CD14-positive monocyte (primary cell): Measurements from ENCODE around the gene CRCP. TPM values are rescaled to one million over a fixed set of nuclear protein-coding genes. Genes with fewer than 3 reads are reported as not detected.
"Not testable (repeated sequence)": the region's sequence is repeated elsewhere in the genome, so short reads cannot be mapped to it uniquely, and the experiment has no call there.

Experiments
- DNase-seq, 3 donors: peaks; one replicate each; pipeline ENCODE4 v3.0.0-alpha.2; 2011 to 2022
- H2AFZ ChIP-seq: 2 replicates; pipeline ENCODE4 v1.6.0; 2012; ENCODE audit warnings: mild to moderate bottlenecking, low read depth, low read length, inconsistent platforms; ENCODE audit not compliant: insufficient read depth, poor library complexity, severe bottlenecking
- H3K27ac ChIP-seq, 2 donors: 1 replicate in 1 of 2; 2 replicates in 1 of 2; pipeline ENCODE4 v1.5.1; 2012 to 2013; ENCODE audit warnings: low read length in 2 of 2, control low read depth in 1 of 2, inconsistent platforms in 1 of 2, low read depth in 1 of 2, mild to moderate bottlenecking in 1 of 2
- H3K27me3 ChIP-seq, 2 donors: one replicate each; pipeline versions ENCODE4 v1.6.0 to v1.6.1; 2011 to 2013; ENCODE audit warnings: low read length in 2 of 2; ENCODE audit not compliant: control insufficient read depth in 2 of 2, insufficient read depth in 2 of 2
- H3K36me3 ChIP-seq, 2 donors: replicated peaks in 1 of 2; 1 replicate in 1 of 2; 2 replicates in 1 of 2; pipeline versions ENCODE4 v1.5.1 to v1.6.1; 2012 to 2013; ENCODE audit warnings: low read length in 2 of 2, control low read depth in 1 of 2, inconsistent platforms in 1 of 2, mild to moderate bottlenecking in 1 of 2; ENCODE audit not compliant: insufficient read depth in 2 of 2, control insufficient read depth in 1 of 2
- H3K4me1 ChIP-seq, 2 donors: 1 replicate in 1 of 2; 2 replicates in 1 of 2; pipeline versions ENCODE4 v1.5.1 to v1.6.1; 2012 to 2013; ENCODE audit warnings: low read length in 2 of 2, control low read depth in 1 of 2, inconsistent platforms in 1 of 2, mild to moderate bottlenecking in 1 of 2, moderate library complexity in 1 of 2; ENCODE audit not compliant: insufficient read depth in 2 of 2, control insufficient read depth in 1 of 2
- H3K4me2 ChIP-seq: replicated peaks from 2 replicates; pipeline ENCODE3; 2012; ENCODE audit warnings: low read length, moderate library complexity, mild to moderate bottlenecking; ENCODE audit not compliant: poor library complexity, severe bottlenecking; ENCODE audit errors: extremely low read depth
- H3K4me3 ChIP-seq, 3 experiments: fragments of 200-600 bp in 1 of 3; sonication (generic) in 1 of 3; replicated peaks in 1 of 3; 1 replicate in 2 of 3; 2 replicates in 1 of 3; pipeline ENCODE4 v1.5.1; 2011 to 2013; ENCODE audit warnings: low read length in 3 of 3, mild to moderate bottlenecking in 3 of 3, control low read depth in 2 of 3, low read depth in 2 of 3, inconsistent platforms in 1 of 3, moderate library complexity in 1 of 3
- H3K79me2 ChIP-seq: 2 replicates; pipeline ENCODE4 v1.6.0; 2012; ENCODE audit warnings: mild to moderate bottlenecking, control low read depth, inconsistent platforms, low read length, moderate library complexity; ENCODE audit not compliant: insufficient read depth
- H3K9ac ChIP-seq: 2 replicates; pipeline ENCODE4 v1.6.0; 2017; ENCODE audit warnings: low read length, mild to moderate bottlenecking; ENCODE audit not compliant: insufficient read depth, poor library complexity, severe bottlenecking
- H3K9me3 ChIP-seq, 2 donors: replicated peaks in 1 of 2; 1 replicate in 1 of 2; 2 replicates in 1 of 2; pipeline versions ENCODE4 v1.5.1 to v1.6.1; 2012 to 2013; ENCODE audit warnings: low read length in 2 of 2, control low read depth in 1 of 2; ENCODE audit not compliant: control insufficient read depth in 1 of 2, insufficient read depth in 1 of 2
- H4K20me1 ChIP-seq: 2 replicates; pipeline ENCODE4 v1.6.0; 2012; ENCODE audit warnings: mild to moderate bottlenecking, low read length, control low read depth, moderate library complexity; ENCODE audit not compliant: insufficient read depth
- H3K27ac Mint-ChIP-seq, 7 donors: one replicate each; pipeline ENCODE4 v1.8.0; 2020; ENCODE audit warnings: mild to moderate bottlenecking in 7 of 7, mixed read lengths in 7 of 7, moderate library complexity in 6 of 7, inconsistent platforms in 2 of 7
- H3K27me3 Mint-ChIP-seq, 3 donors: one replicate each; pipeline ENCODE4 v1.8.0; 2021 to 2022; ENCODE audit warnings: low read depth in 3 of 3, mild to moderate bottlenecking in 3 of 3, mixed read lengths in 3 of 3, moderate library complexity in 3 of 3, inconsistent platforms in 1 of 3
- H3K36me3 Mint-ChIP-seq, 2 donors: one replicate each; pipeline ENCODE4 v1.8.0; 2020; ENCODE audit warnings: mixed read lengths in 2 of 2, inconsistent platforms in 1 of 2, mild to moderate bottlenecking in 1 of 2
- H3K4me1 Mint-ChIP-seq: one replicate; pipeline ENCODE4 v1.8.0; 2020; ENCODE audit warnings: mild to moderate bottlenecking, mixed read lengths
- H3K4me3 Mint-ChIP-seq, 2 donors: one replicate each; pipeline ENCODE4 v1.8.0; 2020; ENCODE audit warnings: mild to moderate bottlenecking in 2 of 2, mixed read lengths in 2 of 2, moderate library complexity in 1 of 2
- H3K9me3 Mint-ChIP-seq, 7 donors: one replicate each; pipeline ENCODE4 v1.8.0; 2020 to 2022; ENCODE audit warnings: mixed read lengths in 7 of 7, mild to moderate bottlenecking in 6 of 7, moderate library complexity in 6 of 7, inconsistent platforms in 2 of 7
- WGBS: methylation state at CpG from one replicate; pipeline ENCODE4 v1.1.5; 2013; ENCODE audit warnings: missing lambda C conversion rate; ENCODE audit not compliant: insufficient coverage; 5-methylcytosine and 5-hydroxymethylcytosine counted together
- intact Hi-C, 2 donors: fragments of 100-400 bp; cut with micrococcal nuclease; formaldehyde crosslinking; loops; one replicate each; pipeline versions ENCODE4 v1.15.0 to v1.15.1; 2023
- polyA plus RNA-seq, 3 donors: library from polyadenylated mRNA; depleted of rRNA in 1 of 3; unstranded in 2 of 3; stranded (reverse) in 1 of 3; fragments of 300-500 nt in 2 of 3; fragments of >200 nt in 1 of 3; fragmentation: Illumina TruSeq in 2 of 3; gene quantifications; 1 replicate in 2 of 3; 2 replicates in 1 of 3; pipeline ENCODE4 v1.2.3, GENCODE V29; 2012 to 2021
- TF ChIP-seq, protein P1 (sequence below): fragments of 200-600 bp; IDR thresholded peaks from one replicate; pipeline ENCODE4 v1.8.0; 2022; ENCODE audit warnings: antibody characterized with exemption, mild to moderate bottlenecking

The CRCP gene
- polyA plus RNA-seq, 3 donors: 14.0 to 19.9 (median 15.5) TPM

DNA sequence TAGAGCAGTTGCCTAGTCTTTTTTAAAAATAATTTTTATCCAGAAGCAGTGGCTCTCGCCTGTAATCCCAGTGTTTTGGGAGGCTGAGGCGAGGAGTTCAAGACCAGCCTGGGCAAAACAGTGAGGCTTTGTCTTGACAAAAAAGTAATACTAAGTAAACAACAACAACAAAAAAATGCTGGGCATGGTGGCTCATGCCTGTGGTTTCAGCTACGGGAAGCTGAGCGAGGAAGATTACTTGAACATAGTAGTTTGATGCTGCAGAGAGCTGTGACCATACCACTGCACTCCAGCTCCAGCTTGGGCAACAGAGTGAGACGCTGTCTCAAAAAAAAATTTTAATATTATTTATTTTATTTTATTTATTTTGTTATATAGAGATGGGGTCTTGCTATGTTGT is 59.2 kb downstream of the CRCP start:
- no peak overlapping the region for H3K9ac ChIP-seq
- no peak for DNase-seq
- peaks cover 0 to 6% of the 10 kb centered on the region in 2 donors for H3K9me3 ChIP-seq
- Mint-ChIP-seq H3K36me3 (no peaks in the 10 kb centered on the region), H3K4me3 (no peak overlapping the region), H3K27me3 (peaks cover 3 to 4% (median 3%) of the 10 kb centered on the region in 3 donors), H3K27ac (no peak overlapping the region), H3K9me3 (peaks cover 0 to 11% (median 7%) of the 10 kb centered on the region in 7 donors), H3K4me1 (no peaks in the 10 kb centered on the region)
- H2AFZ ChIP-seq: no peak overlapping the region
- WGBS: 100% methylated on average over 1 of the region's 5 CpGs
- H3K4me3 ChIP-seq: no peak overlapping the region
- no peak overlapping the region for H3K4me2 ChIP-seq
- no peaks in the 10 kb centered on the region for H3K27me3 ChIP-seq
- no peaks in the 10 kb centered on the region for H3K79me2 ChIP-seq
- no peaks in the 10 kb centered on the region for H3K4me1 ChIP-seq
- no peaks in the 10 kb centered on the region for H3K36me3 ChIP-seq
- no peak overlapping the region for H3K27ac ChIP-seq
- no peaks in the 10 kb centered on the region for H4K20me1 ChIP-seq
- intact Hi-C loops: no loop called here
- TF ChIP-seq, protein P1, sequence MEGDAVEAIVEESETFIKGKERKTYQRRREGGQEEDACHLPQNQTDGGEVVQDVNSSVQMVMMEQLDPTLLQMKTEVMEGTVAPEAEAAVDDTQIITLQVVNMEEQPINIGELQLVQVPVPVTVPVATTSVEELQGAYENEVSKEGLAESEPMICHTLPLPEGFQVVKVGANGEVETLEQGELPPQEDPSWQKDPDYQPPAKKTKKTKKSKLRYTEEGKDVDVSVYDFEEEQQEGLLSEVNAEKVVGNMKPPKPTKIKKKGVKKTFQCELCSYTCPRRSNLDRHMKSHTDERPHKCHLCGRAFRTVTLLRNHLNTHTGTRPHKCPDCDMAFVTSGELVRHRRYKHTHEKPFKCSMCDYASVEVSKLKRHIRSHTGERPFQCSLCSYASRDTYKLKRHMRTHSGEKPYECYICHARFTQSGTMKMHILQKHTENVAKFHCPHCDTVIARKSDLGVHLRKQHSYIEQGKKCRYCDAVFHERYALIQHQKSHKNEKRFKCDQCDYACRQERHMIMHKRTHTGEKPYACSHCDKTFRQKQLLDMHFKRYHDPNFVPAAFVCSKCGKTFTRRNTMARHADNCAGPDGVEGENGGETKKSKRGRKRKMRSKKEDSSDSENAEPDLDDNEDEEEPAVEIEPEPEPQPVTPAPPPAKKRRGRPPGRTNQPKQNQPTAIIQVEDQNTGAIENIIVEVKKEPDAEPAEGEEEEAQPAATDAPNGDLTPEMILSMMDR: no peak

DNA sequence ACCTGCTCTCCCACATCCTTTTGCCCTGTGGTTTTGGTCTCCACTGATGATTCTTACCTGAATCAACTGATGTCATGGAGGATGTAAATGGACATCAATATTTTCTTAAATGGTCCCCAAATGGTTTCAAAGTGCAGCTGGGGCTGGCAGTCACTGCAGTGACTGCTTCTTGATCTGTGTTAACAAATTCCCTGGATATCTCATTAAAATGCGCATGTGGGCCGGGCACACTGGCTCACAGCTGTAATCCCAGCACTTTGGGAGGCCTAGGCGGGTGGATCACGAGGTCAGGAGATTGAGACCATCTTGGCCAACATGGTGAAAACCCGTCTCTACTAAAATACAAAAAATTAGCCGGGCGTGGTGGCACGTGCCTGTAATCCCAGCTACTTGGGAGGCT is 60.4 kb downstream of the CRCP start:
- 100% methylated on average over 5 of the region's 8 CpGs for WGBS
- H3K79me2 ChIP-seq, H3K27me3 ChIP-seq, H3K27me3 Mint-ChIP-seq, H3K4me3 ChIP-seq, H3K4me1 Mint-ChIP-seq, H3K27ac ChIP-seq, H3K4me3 Mint-ChIP-seq, H3K4me1 ChIP-seq, H3K36me3 ChIP-seq, H2AFZ ChIP-seq, H3K9me3 ChIP-seq, H3K27ac Mint-ChIP-seq, H4K20me1 ChIP-seq, H3K36me3 Mint-ChIP-seq, intact Hi-C loops, DNase-seq, H3K4me2 ChIP-seq, H3K9ac ChIP-seq: not testable (repeated sequence)
- H3K9me3 Mint-ChIP-seq: peaks cover 0 to 13% (median 7%) of the 10 kb centered on the region in 7 donors
